Upper lobe of left lung (tissue), 6 donors: ENCODE measurements around the gene ERN1. TPM values are rescaled to one million over a fixed set of nuclear protein-coding genes. Genes with fewer than 3 reads are reported as not detected.
A peak's percentile ranks its signal among the peaks of the same experiment; 100 is the strongest.

Experiments
- ATAC-seq, 2 donors: fragments of 200-7000 bp; cut with Tn5 transposase; one replicate each; pipeline ENCODE4 v1.9.1; 2022; ENCODE audit warnings: mild to moderate bottlenecking in 2 of 2, moderate library complexity in 2 of 2; ENCODE audit not compliant: low FRiP score in 2 of 2
- DNase-seq, 2 donors: peaks; one replicate each; pipeline ENCODE4 v3.0.0-alpha.2; 2019 to 2020
- H3K27ac ChIP-seq, 4 donors: fragments of 200-600 bp; sonication (generic); one replicate each; pipeline ENCODE4 v1.5.1; 2016 to 2019
- H3K27me3 ChIP-seq, 4 donors: fragments of 200-600 bp; sonication (generic); one replicate each; pipeline ENCODE4 v1.5.1; 2017 to 2019
- H3K36me3 ChIP-seq, 4 donors: fragments of 200-600 bp; sonication (generic); one replicate each; pipeline ENCODE4 v1.5.1; 2016 to 2019
- H3K4me1 ChIP-seq, 4 donors: fragments of 200-600 bp; sonication (generic); one replicate each; pipeline ENCODE4 v1.5.1; 2018 to 2019
- H3K4me3 ChIP-seq, 4 donors: fragments of 200-600 bp; sonication (generic); one replicate each; pipeline ENCODE4 v1.5.1; 2017 to 2019; ENCODE audit warnings: mild to moderate bottlenecking in 2 of 4, moderate library complexity in 1 of 4
- H3K9me3 ChIP-seq, 4 donors: fragments of 200-600 bp; sonication (generic); one replicate each; pipeline ENCODE4 v1.5.1; 2018 to 2019
- CTCF ChIP-seq, 6 experiments: fragments of 450-650 bp in 4 of 6; fragments of 200-600 bp in 2 of 6; sonication (generic) in 2 of 6; IDR thresholded peaks; one replicate each; pipeline ENCODE4 v1.5.1; 2016 to 2019; ENCODE audit warnings: antibody characterized with exemption in 6 of 6
- EP300 ChIP-seq, 4 donors: sonication (generic); formaldehyde crosslinking; IDR thresholded peaks; one replicate each; pipeline ENCODE4 v1.5.1; 2017; ENCODE audit warnings: antibody characterized with exemption in 4 of 4, control low read depth in 2 of 4
- POLR2A ChIP-seq, 4 donors: fragments of 450-650 bp; IDR thresholded peaks; one replicate each; pipeline ENCODE4 v1.5.1; 2016 to 2017; ENCODE audit warnings: antibody characterized with exemption in 4 of 4, mild to moderate bottlenecking in 2 of 4
- POLR2AphosphoS5 ChIP-seq, 2 donors: sonication (generic); formaldehyde crosslinking; IDR thresholded peaks; one replicate each; pipeline ENCODE4 v1.5.1; 2017; ENCODE audit warnings: antibody characterized with exemption in 2 of 2
- WGBS, 2 donors: methylation state at CpG; one replicate each; pipeline ENCODE4 v1.1.5; 2017 to 2018; 5-methylcytosine and 5-hydroxymethylcytosine counted together
- total RNA-seq, 6 donors: library from RNA; depleted of rRNA in 4 of 6; stranded (reverse); fragments of >200 nt in 4 of 6; gene quantifications; one replicate each; pipeline versions ENCODE4 v1.1.0 to v1.2.1, GENCODE V29; 2016 to 2021
- donor health status: DM: no; HTN: no; CAD: no; lungs with moderate emphysema.
- donor health status: DM: no; HTN: yes; CAD: no; lungs with severe emphysema.

The ERN1 gene
- total RNA-seq, 6 donors from 2014 or later = 32.8 to 65.0 (median 41.9) TPM

- H3K27ac ChIP-seq = no peak overlapping the region
- no peak for TF ChIP-seq POLR2A (IDR thresholded peaks at IDR 0.05)
- TF ChIP-seq EP300 (IDR thresholded peaks at IDR 0.05) = no peak
- no peak for TF ChIP-seq CTCF (IDR thresholded peaks at IDR 0.05)
- no peak for TF ChIP-seq POLR2AphosphoS5 (IDR thresholded peaks at IDR 0.05)
- peaks cover 0 to 49% (median 15%) of the 10 kb centered on the region in 4 donors for H3K36me3 ChIP-seq
- 96 to 100% methylated on average over 3 of the region's 3 CpGs for WGBS, 2 donors
- no peak overlapping the region for H3K4me3 ChIP-seq
- DNase-seq (no peak), ATAC-seq (no peak)
- no peaks in the 10 kb centered on the region for H3K9me3 ChIP-seq
- H3K27me3 ChIP-seq = no peaks in the 10 kb centered on the region
- H3K4me1 ChIP-seq = peaks cover 0 to 9% (median 1%) of the 10 kb centered on the region in 4 donors
Measured at GRCh38 chr17:64166876-64167275, 36.9 kb upstream of the ERN1 start.

DNA sequence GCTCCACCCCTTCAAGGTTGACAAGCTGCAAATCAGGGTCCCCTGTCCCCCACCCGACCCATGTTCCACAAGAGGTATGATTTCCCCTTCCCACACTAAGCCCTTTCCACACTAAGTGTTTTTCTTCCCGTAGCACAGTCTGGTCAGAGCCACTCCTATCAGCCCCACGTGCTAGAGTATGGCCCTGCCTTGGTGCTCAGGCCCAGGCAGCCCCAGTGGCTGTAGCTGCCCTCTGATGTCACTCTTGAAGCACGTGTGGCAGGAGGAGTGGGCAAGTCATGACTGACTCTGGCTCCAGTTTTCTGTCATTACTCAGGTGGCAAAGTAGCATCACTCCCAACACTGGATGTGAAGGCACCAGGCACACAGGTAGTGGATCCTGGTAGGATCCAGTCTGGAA lies 35.4 kb upstream of the ERN1 start:
- Histone ChIP-seq H3K4me3 (no peak overlapping the region), H3K9me3 (no peaks in the 10 kb centered on the region), H3K27me3 (no peaks in the 10 kb centered on the region), H3K4me1 (peaks cover 0 to 12% (median 4%) of the 10 kb centered on the region in 4 donors), H3K27ac (no peak overlapping the region), H3K36me3 (peaks cover 0 to 41% (median 12%) of the 10 kb centered on the region in 4 donors)
- ATAC-seq (no peak), DNase-seq (no peak)
- TF ChIP-seq CTCF (IDR thresholded peaks at IDR 0.05) (no peak), EP300 (IDR thresholded peaks at IDR 0.05) (no peak), POLR2AphosphoS5 (IDR thresholded peaks at IDR 0.05) (no peak), POLR2A (IDR thresholded peaks at IDR 0.05) (no peak)
- 94 to 95% methylated on average over 4 of the region's 4 CpGs for WGBS, 2 donors

DNA sequence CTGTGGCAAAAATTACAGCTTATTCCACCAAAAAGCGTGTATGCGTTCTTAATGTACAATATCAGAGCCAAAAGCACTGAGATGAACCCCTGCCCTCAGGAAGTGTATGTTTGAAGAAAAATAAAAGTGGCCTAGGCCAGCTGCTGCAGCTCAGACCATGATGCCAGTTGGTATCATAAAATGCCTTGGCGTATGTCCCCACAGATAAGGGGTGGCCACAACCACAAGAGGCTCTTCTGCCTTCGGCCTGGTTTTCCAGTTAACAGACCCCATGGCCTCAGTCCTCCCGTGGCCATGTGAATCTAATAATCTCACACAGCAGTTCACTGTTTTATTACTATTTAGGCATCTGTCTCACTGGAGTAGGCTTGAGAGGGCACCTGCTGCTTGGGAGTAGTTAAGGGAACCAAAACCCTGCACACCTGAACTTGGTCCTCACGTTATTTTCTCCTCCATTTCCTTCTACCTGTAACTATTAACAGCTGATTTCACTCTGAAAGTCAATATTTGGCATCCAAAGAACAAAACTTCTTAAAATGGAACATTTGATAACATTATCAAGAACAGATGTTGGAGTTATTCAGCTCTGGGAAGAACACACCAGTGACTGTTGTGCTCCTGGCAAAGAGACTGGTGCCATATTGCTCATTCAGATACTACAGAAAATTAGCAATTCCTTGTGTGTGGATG lies 34.8 kb upstream of the ERN1 start:
- DNase-seq (no peak), ATAC-seq (no peak)
- H3K27me3 ChIP-seq = no peaks in the 10 kb centered on the region
- H3K27ac ChIP-seq = no peak overlapping the region
- TF ChIP-seq POLR2AphosphoS5 (IDR thresholded peaks at IDR 0.05) = no peak
- peaks cover 0 to 38% (median 13%) of the 10 kb centered on the region in 4 donors for H3K36me3 ChIP-seq
- no peaks in the 10 kb centered on the region for H3K9me3 ChIP-seq
- no peak overlapping the region for H3K4me3 ChIP-seq
- WGBS, 2 donors = 92 to 94% methylated on average over 6 of the region's 6 CpGs
- peaks cover 0 to 12% (median 4%) of the 10 kb centered on the region in 4 donors for H3K4me1 ChIP-seq

DNA sequence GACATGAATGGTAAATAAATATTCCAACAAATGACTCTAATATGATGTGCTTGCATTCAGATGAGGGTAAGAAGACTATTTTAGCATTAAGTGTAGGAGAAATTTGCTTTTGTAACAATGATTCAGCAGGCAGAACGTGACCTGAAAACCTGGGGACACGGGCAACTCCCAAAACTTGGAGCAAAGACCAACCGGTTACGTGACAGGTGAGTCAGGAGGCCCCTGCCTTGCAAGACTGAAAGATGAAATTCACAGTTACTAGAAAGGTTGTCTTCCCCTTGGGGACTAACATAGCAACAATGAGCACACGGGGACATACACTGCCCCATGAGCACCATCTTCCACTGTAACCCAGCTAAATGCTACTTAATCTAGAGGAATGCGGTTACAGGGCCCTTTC lies 33.5 kb upstream of the ERN1 start:
- ATAC-seq = no peak
- peaks cover 0 to 12% (median 4%) of the 10 kb centered on the region in 4 donors for H3K4me1 ChIP-seq
- H3K27ac ChIP-seq = no peak overlapping the region
- H3K36me3 ChIP-seq = peaks cover 0 to 36% (median 13%) of the 10 kb centered on the region in 4 donors
- no peak overlapping the region for H3K4me3 ChIP-seq
- H3K9me3 ChIP-seq = no peaks in the 10 kb centered on the region
- no peak for TF ChIP-seq POLR2AphosphoS5 (IDR thresholded peaks at IDR 0.05)
- TF ChIP-seq POLR2A (IDR thresholded peaks at IDR 0.05) = no peak
- TF ChIP-seq EP300 (IDR thresholded peaks at IDR 0.05) = no peak
- no peak for TF ChIP-seq CTCF (IDR thresholded peaks at IDR 0.05)
- no peaks in the 10 kb centered on the region for H3K27me3 ChIP-seq
- 79 to 85% methylated on average over 6 of the region's 6 CpGs for WGBS, 2 donors
- no peak for DNase-seq

GRCh38 chr17:64162554-64162953 lies 32.6 kb upstream of the ERN1 start:
- H3K27ac ChIP-seq = peak overlapping the region in 1 of 4 donors; percentile 67
- 88 to 92% methylated on average over 2 of the region's 2 CpGs for WGBS, 2 donors
- no peak overlapping the region for H3K4me3 ChIP-seq
- no peak for ATAC-seq
- no peak for TF ChIP-seq CTCF (IDR thresholded peaks at IDR 0.05)
- TF ChIP-seq EP300 (IDR thresholded peaks at IDR 0.05) = no peak
- TF ChIP-seq POLR2AphosphoS5 (IDR thresholded peaks at IDR 0.05) = no peak
- no peak for TF ChIP-seq POLR2A (IDR thresholded peaks at IDR 0.05)
- peaks cover 6 to 15% (median 9%) of the 10 kb centered on the region in 4 donors for H3K4me1 ChIP-seq
- peaks cover 0 to 33% (median 11%) of the 10 kb centered on the region in 4 donors for H3K36me3 ChIP-seq
- DNase-seq = no peak
- no peaks in the 10 kb centered on the region for H3K27me3 ChIP-seq
- no peaks in the 10 kb centered on the region for H3K9me3 ChIP-seq
